Measurements from ENCODE around the gene MAEA.

Gene MAEA

GRCh38 chr4:1289207-1290164 lies at the start of gene MAEA:
Gene MAEA (plus strand): TSS chr4:1289891. CDS start chr4:1289914, 23 bp downstream.
- DNase-seq (ENCODE audit: low read depth) = peak; percentile 79
- TF ChIP-seq CTCF (IDR thresholded peaks at IDR 0.05; ENCODE audit: control insufficient read depth, insufficient read depth, low read depth, low read length, missing control alignments) = no peak
- peak within 1 kb of the TSS; percentile 69 for H3K4me3 ChIP-seq (ENCODE audit: control insufficient read depth, low read depth, low read length)

GRCh38 chr4:1239950-1240307 lies 49.8 kb upstream of the MAEA start:
- no peak for DNase-seq (ENCODE audit: low read depth)
- no peak overlapping the region for H3K4me3 ChIP-seq (ENCODE audit: control insufficient read depth, low read depth, low read length)
- no peak for TF ChIP-seq CTCF (IDR thresholded peaks at IDR 0.05; ENCODE audit: control insufficient read depth, insufficient read depth, low read depth, low read length, missing control alignments)

GRCh38 chr4:1240721-1241465 lies 48.8 kb upstream of the MAEA start:
- DNase-seq (ENCODE audit: low read depth) = no peak
- no peak for TF ChIP-seq CTCF (IDR thresholded peaks at IDR 0.05; ENCODE audit: control insufficient read depth, insufficient read depth, low read depth, low read length, missing control alignments)
- H3K4me3 ChIP-seq (ENCODE audit: control insufficient read depth, low read depth, low read length) = no peak overlapping the region

- TF ChIP-seq CTCF (IDR thresholded peaks at IDR 0.05; ENCODE audit: control insufficient read depth, insufficient read depth, low read depth, low read length, missing control alignments) = no peak
- H3K4me3 ChIP-seq (ENCODE audit: control insufficient read depth, low read depth, low read length) = no peak overlapping the region
- no peak for DNase-seq (ENCODE audit: low read depth)
Observed at GRCh38 chr4:1241466-1241935, 48.2 kb upstream of the MAEA start.

GRCh38 chr4:1241936-1242505 lies 47.7 kb upstream of the MAEA start:
- TF ChIP-seq CTCF (IDR thresholded peaks at IDR 0.05; ENCODE audit: control insufficient read depth, insufficient read depth, low read depth, low read length, missing control alignments) = no peak
- no peak overlapping the region for H3K4me3 ChIP-seq (ENCODE audit: control insufficient read depth, low read depth, low read length)
- DNase-seq (ENCODE audit: low read depth) = no peak
